Measurements from ENCODE around the gene ZBTB14. TPM values are rescaled to one million over a fixed set of nuclear protein-coding genes. Genes with fewer than 3 reads are reported as not detected.

ZBTB14 gene
- polyA plus RNA-seq, 4 donors = 5.4 to 13.6 (median 7.0) TPM

DNA sequence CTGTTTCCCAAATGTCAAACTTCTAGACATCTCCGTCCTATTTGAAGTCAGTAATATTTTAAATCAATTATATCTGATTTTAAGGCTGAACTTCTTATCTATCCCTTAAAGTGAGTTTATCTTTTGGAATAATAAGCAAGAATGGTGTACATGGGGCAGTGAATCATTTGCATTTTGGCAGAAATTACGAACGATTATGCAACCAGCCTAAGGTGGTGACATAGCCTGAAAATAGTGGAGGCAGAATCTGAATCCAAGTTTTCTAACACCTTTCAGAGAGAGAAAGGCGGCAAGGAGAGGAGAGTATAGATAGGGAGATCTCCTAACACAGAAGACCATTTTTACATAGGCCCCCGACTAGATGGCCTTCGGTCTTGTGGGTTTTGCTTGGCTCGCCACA, 10.7 kb downstream of the ZBTB14 start:
- Histone ChIP-seq H3K27ac (ENCODE audit: low read depth in 1 of 3, low read length in 2 of 3) (no peak overlapping the region), H3K27me3 (ENCODE audit: control insufficient read depth in 3 of 3, insufficient read depth in 3 of 3, low read length in 3 of 3) (no peaks in the 10 kb centered on the region), H3K9me3 (ENCODE audit: control insufficient read depth in 2 of 2, insufficient read depth in 1 of 2, low read depth in 1 of 2, low read length in 1 of 2) (no peaks in the 10 kb centered on the region), H3K36me3 (ENCODE audit: control insufficient read depth in 3 of 3, insufficient read depth in 2 of 3, low read depth in 1 of 3, low read length in 3 of 3) (no peaks in the 10 kb centered on the region), H3K4me1 (ENCODE audit: control insufficient read depth in 3 of 3, insufficient read depth in 2 of 3, low read depth in 1 of 3, low read length in 2 of 3) (no peaks in the 10 kb centered on the region), H3K4me3 (ENCODE audit: low read depth in 1 of 3, low read length in 3 of 3) (no peak overlapping the region)
- 80 to 86% (median 81%) methylated on average over 7 of the region's 7 CpGs for WGBS, 3 donors
- no peak for DNase-seq
- no peak for FAIRE-seq

DNA sequence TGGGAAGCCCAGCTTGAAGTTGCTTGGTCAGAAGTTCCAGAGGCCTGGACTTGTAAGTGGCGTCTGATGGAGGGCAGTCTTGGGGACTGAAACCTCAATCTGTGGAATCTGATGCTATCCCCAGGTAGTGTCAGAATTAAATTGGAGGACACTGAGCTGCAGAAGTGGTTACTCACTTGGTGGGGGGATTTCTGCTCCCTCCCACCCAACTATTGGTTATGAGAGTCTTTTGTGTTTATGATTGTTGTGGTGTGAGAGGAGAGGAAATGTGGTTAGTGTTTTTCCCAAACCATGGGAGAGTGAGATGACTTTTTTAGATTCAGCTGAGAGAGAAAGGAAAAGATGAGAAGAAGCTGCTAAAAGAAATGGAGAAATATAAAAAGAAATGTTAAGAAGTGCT, 12.8 kb downstream of the ZBTB14 start:
- Histone ChIP-seq H3K27ac (ENCODE audit: low read depth in 1 of 3, low read length in 2 of 3) (no peak overlapping the region), H3K36me3 (ENCODE audit: control insufficient read depth in 3 of 3, insufficient read depth in 2 of 3, low read depth in 1 of 3, low read length in 3 of 3) (no peaks in the 10 kb centered on the region), H3K4me3 (ENCODE audit: low read depth in 1 of 3, low read length in 3 of 3) (no peak overlapping the region), H3K27me3 (ENCODE audit: control insufficient read depth in 3 of 3, insufficient read depth in 3 of 3, low read length in 3 of 3) (no peaks in the 10 kb centered on the region), H3K9me3 (ENCODE audit: control insufficient read depth in 2 of 2, insufficient read depth in 1 of 2, low read depth in 1 of 2, low read length in 1 of 2) (no peaks in the 10 kb centered on the region), H3K4me1 (ENCODE audit: control insufficient read depth in 3 of 3, insufficient read depth in 2 of 3, low read depth in 1 of 3, low read length in 2 of 3) (no peaks in the 10 kb centered on the region)
- DNase-seq (no peak), FAIRE-seq (no peak)
- 79 to 95% (median 82%) methylated on average over 1 of the region's 1 CpG for WGBS, 3 donors

DNA sequence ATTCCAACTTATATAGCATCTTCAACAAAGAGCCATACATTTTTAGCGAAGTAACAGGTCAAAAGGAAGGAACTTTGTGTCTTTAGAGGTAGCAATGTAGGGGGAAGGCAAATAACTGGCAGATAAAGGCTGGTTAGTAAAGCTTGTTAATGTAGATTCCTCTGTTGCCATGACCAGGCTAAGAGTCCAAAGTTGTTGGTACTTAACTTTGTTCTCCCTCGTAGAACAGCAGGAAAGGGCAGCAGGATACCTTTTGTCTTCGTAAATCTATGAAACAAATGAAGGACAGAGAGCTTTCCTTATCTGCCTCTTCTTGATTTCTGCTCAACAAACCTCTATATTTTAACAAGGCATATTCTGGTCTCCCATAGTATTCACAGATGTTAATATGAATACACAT, 18.6 kb downstream of the ZBTB14 start:
- DNase-seq (no peak), FAIRE-seq (no peak)
- no peaks in the 10 kb centered on the region for H3K36me3 ChIP-seq (ENCODE audit: control insufficient read depth in 3 of 3, insufficient read depth in 2 of 3, low read depth in 1 of 3, low read length in 3 of 3)
- no peak overlapping the region for H3K4me3 ChIP-seq (ENCODE audit: low read depth in 1 of 3, low read length in 3 of 3)
- H3K4me1 ChIP-seq (ENCODE audit: control insufficient read depth in 3 of 3, insufficient read depth in 2 of 3, low read depth in 1 of 3, low read length in 2 of 3) = no peaks in the 10 kb centered on the region
- H3K27me3 ChIP-seq (ENCODE audit: control insufficient read depth in 3 of 3, insufficient read depth in 3 of 3, low read length in 3 of 3) = peaks cover 0 to 3% (median 2%) of the 10 kb centered on the region in 3 donors
- H3K27ac ChIP-seq (ENCODE audit: low read depth in 1 of 3, low read length in 2 of 3) = no peak overlapping the region
- WGBS, 3 donors = 14 to 35% (median 19%) methylated on average over 3 of the region's 3 CpGs
- no peaks in the 10 kb centered on the region for H3K9me3 ChIP-seq (ENCODE audit: control insufficient read depth in 2 of 2, insufficient read depth in 1 of 2, low read depth in 1 of 2, low read length in 1 of 2)

DNA sequence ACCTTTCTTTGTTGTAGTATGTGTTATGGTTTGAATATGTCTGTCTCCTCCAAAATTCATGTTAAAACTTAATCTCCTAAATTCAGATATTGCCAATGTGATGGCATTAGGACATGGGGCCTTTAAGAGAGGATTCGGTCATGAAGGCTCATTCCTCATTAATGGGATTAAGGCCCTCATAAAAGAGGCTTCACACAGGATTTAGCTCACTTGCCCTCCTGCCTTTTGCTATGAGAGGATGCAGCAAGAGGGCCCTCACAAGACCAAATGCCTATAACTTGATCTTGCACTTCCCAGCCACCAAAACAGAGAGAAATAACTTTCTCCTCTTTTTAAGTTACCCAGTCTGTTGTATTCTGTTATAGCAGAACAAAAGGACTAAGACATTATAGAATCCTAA, 19.7 kb downstream of the ZBTB14 start:
- WGBS, 3 donors = 48 to 68% (median 57%) methylated on average over 1 of the region's 1 CpG
- peaks cover 0 to 3% (median 2%) of the 10 kb centered on the region in 3 donors for H3K27me3 ChIP-seq (ENCODE audit: control insufficient read depth in 3 of 3, insufficient read depth in 3 of 3, low read length in 3 of 3)

DNA sequence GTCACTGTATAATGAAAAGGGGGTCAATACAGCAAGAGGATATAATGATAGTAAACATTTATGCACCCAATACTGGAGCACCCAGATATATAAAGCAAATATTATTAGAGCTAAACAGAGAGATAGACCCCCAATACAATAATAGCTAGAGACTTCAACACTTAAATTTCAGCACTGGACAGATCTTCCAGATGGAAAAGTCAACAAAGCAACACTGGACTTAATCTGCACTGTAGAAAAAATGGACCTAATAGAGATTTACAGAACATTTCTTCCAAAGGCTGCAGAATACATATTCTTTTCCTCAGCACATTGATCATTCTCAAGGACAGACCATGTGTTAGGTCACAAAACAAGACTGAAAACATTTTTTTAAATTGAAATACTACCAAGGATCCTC, 26.7 kb downstream of the ZBTB14 start:
- Histone ChIP-seq H3K4me3 (ENCODE audit: low read depth in 1 of 3, low read length in 3 of 3) (no peak overlapping the region), H3K9me3 (ENCODE audit: control insufficient read depth in 2 of 2, insufficient read depth in 1 of 2, low read depth in 1 of 2, low read length in 1 of 2) (peaks cover 0 to 6% of the 10 kb centered on the region in 2 donors), H3K27ac (ENCODE audit: low read depth in 1 of 3, low read length in 2 of 3) (no peak overlapping the region), H3K27me3 (ENCODE audit: control insufficient read depth in 3 of 3, insufficient read depth in 3 of 3, low read length in 3 of 3) (no peaks in the 10 kb centered on the region), H3K4me1 (ENCODE audit: control insufficient read depth in 3 of 3, insufficient read depth in 2 of 3, low read depth in 1 of 3, low read length in 2 of 3) (no peaks in the 10 kb centered on the region), H3K36me3 (ENCODE audit: control insufficient read depth in 3 of 3, insufficient read depth in 2 of 3, low read depth in 1 of 3, low read length in 3 of 3) (no peaks in the 10 kb centered on the region)
- DNase-seq (no peak), FAIRE-seq (no peak)

More for the DNA sequence above, 19.7 kb downstream of the ZBTB14 start:
- no peak for FAIRE-seq
- no peak overlapping the region for H3K4me3 ChIP-seq (ENCODE audit: low read depth in 1 of 3, low read length in 3 of 3)
- DNase-seq = no peak
- no peaks in the 10 kb centered on the region for H3K4me1 ChIP-seq (ENCODE audit: control insufficient read depth in 3 of 3, insufficient read depth in 2 of 3, low read depth in 1 of 3, low read length in 2 of 3)
- H3K9me3 ChIP-seq (ENCODE audit: control insufficient read depth in 2 of 2, insufficient read depth in 1 of 2, low read depth in 1 of 2, low read length in 1 of 2) = peaks cover 0 to 3% of the 10 kb centered on the region in 2 donors
- H3K27ac ChIP-seq (ENCODE audit: low read depth in 1 of 3, low read length in 2 of 3) = no peak overlapping the region
- H3K36me3 ChIP-seq (ENCODE audit: control insufficient read depth in 3 of 3, insufficient read depth in 2 of 3, low read depth in 1 of 3, low read length in 3 of 3) = no peaks in the 10 kb centered on the region

DNA sequence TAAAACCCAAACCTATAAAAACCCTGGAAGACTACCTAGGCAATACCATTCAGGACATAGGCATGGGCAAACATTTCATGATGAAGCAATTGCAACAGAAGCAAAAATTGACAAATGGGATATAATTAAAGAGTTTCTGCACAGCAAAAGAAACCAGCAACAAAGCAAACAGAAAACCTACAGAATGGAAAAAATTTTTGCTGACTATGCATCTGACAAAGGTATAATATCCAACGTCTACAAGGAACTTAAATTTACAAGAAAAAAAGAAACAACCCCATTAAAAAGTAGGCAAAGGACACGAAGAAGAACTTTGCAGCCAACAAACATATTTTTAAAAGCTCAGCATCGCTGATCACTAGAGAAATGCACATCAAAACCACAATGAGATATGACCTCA, 28.8 kb downstream of the ZBTB14 start:
- peaks cover 0 to 7% of the 10 kb centered on the region in 2 donors for H3K9me3 ChIP-seq (ENCODE audit: control insufficient read depth in 2 of 2, insufficient read depth in 1 of 2, low read depth in 1 of 2, low read length in 1 of 2)
- H3K4me1 ChIP-seq (ENCODE audit: control insufficient read depth in 3 of 3, insufficient read depth in 2 of 3, low read depth in 1 of 3, low read length in 2 of 3) = no peaks in the 10 kb centered on the region
- WGBS, 3 donors = 79 to 87% (median 85%) methylated on average over 3 of the region's 3 CpGs
- peaks cover 0 to 2% (median 0%) of the 10 kb centered on the region in 3 donors for H3K27me3 ChIP-seq (ENCODE audit: control insufficient read depth in 3 of 3, insufficient read depth in 3 of 3, low read length in 3 of 3)
- FAIRE-seq (no peak), DNase-seq (no peak)
- H3K4me3 ChIP-seq (ENCODE audit: low read depth in 1 of 3, low read length in 3 of 3) = no peak overlapping the region
- no peaks in the 10 kb centered on the region for H3K36me3 ChIP-seq (ENCODE audit: control insufficient read depth in 3 of 3, insufficient read depth in 2 of 3, low read depth in 1 of 3, low read length in 3 of 3)
- H3K27ac ChIP-seq (ENCODE audit: low read depth in 1 of 3, low read length in 2 of 3) = no peak overlapping the region

DNA sequence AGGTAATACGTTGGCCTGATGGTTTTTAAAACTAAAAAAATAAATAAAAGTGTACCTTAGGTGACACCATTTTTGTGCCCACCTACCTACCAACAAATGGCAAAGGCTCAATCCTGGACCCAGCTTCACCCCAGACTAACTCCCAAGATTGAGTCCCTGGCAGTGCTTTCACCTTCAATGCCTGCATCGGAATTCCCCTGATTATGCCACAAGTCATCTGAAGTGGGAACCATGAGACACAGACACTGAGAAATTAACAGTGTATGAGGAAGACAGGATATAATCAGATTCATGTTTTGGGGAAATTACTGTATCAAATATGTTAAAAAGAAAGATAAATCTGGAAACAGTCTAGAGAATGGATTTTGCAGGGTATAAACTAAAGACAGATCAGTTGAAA, 41.6 kb downstream of the ZBTB14 start:
- Histone ChIP-seq H3K27me3 (ENCODE audit: control insufficient read depth in 3 of 3, insufficient read depth in 3 of 3, low read length in 3 of 3) (peaks cover 0 to 2% (median 0%) of the 10 kb centered on the region in 3 donors), H3K36me3 (ENCODE audit: control insufficient read depth in 3 of 3, insufficient read depth in 2 of 3, low read depth in 1 of 3, low read length in 3 of 3) (no peaks in the 10 kb centered on the region), H3K9me3 (ENCODE audit: control insufficient read depth in 2 of 2, insufficient read depth in 1 of 2, low read depth in 1 of 2, low read length in 1 of 2) (no peaks in the 10 kb centered on the region), H3K4me3 (ENCODE audit: low read depth in 1 of 3, low read length in 3 of 3) (no peak overlapping the region), H3K27ac (ENCODE audit: low read depth in 1 of 3, low read length in 2 of 3) (no peak overlapping the region), H3K4me1 (ENCODE audit: control insufficient read depth in 3 of 3, insufficient read depth in 2 of 3, low read depth in 1 of 3, low read length in 2 of 3) (no peaks in the 10 kb centered on the region)
- no peak for DNase-seq
- FAIRE-seq = no peak
- 43 to 77% (median 76%) methylated on average over 2 of the region's 2 CpGs for WGBS, 3 donors

DNA sequence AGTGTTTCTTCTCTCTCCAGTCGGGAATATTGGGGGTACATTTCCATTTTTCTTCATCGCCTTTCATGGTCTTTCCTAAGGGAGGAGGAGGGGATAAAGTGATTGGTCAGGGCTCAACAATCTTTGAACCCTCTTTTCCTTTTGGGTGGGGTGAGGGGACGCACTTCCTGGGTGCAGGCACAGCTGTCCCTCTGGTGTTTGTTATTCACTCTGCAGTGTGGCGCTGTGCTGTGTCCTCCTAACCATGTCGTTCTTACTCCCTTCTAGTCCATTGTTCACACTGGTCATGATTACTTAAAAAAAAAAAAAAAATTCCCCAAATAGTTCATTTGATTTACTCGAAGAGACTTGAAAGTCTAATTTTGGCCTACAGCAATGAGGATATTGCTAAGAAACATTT, 44.4 kb downstream of the ZBTB14 start:
- H3K27me3 ChIP-seq (ENCODE audit: control insufficient read depth in 3 of 3, insufficient read depth in 3 of 3, low read length in 3 of 3) = no peaks in the 10 kb centered on the region
- H3K36me3 ChIP-seq (ENCODE audit: control insufficient read depth in 3 of 3, insufficient read depth in 2 of 3, low read depth in 1 of 3, low read length in 3 of 3) = no peaks in the 10 kb centered on the region
- no peak overlapping the region for H3K27ac ChIP-seq (ENCODE audit: low read depth in 1 of 3, low read length in 2 of 3)
- peaks cover 0 to 2% (median under 1%) of the 10 kb centered on the region in 3 donors for H3K4me1 ChIP-seq (ENCODE audit: control insufficient read depth in 3 of 3, insufficient read depth in 2 of 3, low read depth in 1 of 3, low read length in 2 of 3)
- no peak for FAIRE-seq
- H3K9me3 ChIP-seq (ENCODE audit: control insufficient read depth in 2 of 2, insufficient read depth in 1 of 2, low read depth in 1 of 2, low read length in 1 of 2) = peaks cover 0 to 3% of the 10 kb centered on the region in 2 donors
- WGBS, 3 donors = 80 to 85% (median 82%) methylated on average over 6 of the region's 6 CpGs
- no peak for DNase-seq
- no peak overlapping the region for H3K4me3 ChIP-seq (ENCODE audit: low read depth in 1 of 3, low read length in 3 of 3)

DNA sequence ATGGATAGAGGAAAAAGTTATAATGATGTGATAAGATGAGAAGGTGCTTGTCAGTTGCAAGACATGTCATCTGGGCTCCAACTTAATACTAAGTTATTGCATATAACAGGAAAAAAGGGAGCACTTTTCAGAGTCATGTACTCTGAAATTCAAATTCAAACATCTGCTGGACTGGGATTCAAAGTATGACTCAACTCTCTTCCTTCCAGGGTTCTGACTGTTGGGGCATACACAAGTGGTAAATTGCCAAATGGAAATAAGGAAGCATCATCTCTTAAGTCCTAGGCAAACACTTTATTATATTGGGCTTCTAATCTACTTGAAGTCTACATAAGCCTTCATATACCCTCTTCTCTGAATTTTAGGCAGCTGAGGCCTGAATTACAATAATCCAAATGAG, 44.9 kb downstream of the ZBTB14 start:
- Histone ChIP-seq H3K9me3 (ENCODE audit: control insufficient read depth in 2 of 2, insufficient read depth in 1 of 2, low read depth in 1 of 2, low read length in 1 of 2) (peaks cover 0 to 6% of the 10 kb centered on the region in 2 donors), H3K27ac (ENCODE audit: low read depth in 1 of 3, low read length in 2 of 3) (no peak overlapping the region), H3K4me1 (ENCODE audit: control insufficient read depth in 3 of 3, insufficient read depth in 2 of 3, low read depth in 1 of 3, low read length in 2 of 3) (peaks cover 0 to 7% (median 3%) of the 10 kb centered on the region in 3 donors), H3K36me3 (ENCODE audit: control insufficient read depth in 3 of 3, insufficient read depth in 2 of 3, low read depth in 1 of 3, low read length in 3 of 3) (no peaks in the 10 kb centered on the region), H3K27me3 (ENCODE audit: control insufficient read depth in 3 of 3, insufficient read depth in 3 of 3, low read length in 3 of 3) (no peaks in the 10 kb centered on the region), H3K4me3 (ENCODE audit: low read depth in 1 of 3, low read length in 3 of 3) (no peak overlapping the region)
- DNase-seq (no peak), FAIRE-seq (no peak)
